NB4 (cell line): Measurements from ENCODE around the gene YKT6.

Experiments
- DNase-seq: peaks from one replicate; pipeline ENCODE4 v3.0.0; 2010; ENCODE audit warnings: low read depth
- H3K4me3 ChIP-seq: one replicate; pipeline ENCODE4 v1.5.1; 2011; ENCODE audit warnings: mild to moderate bottlenecking, low read depth, low read length, moderate library complexity
- MAX ChIP-seq: IDR thresholded peaks from 2 replicates; pipeline ENCODE4 v1.6.1; 2011; ENCODE audit warnings: low read depth, low read length
- MYC ChIP-seq: IDR thresholded peaks from 2 replicates; pipeline ENCODE4 v1.6.1; 2011; ENCODE audit warnings: low read depth, low read length
- POLR2A ChIP-seq: IDR thresholded peaks from 2 replicates; pipeline ENCODE4 v1.6.1; 2011; ENCODE audit warnings: mild to moderate bottlenecking; ENCODE audit not compliant: insufficient read length; ENCODE audit errors: extremely low read depth
- TF ChIP-seq, protein P1 (sequence below): IDR thresholded peaks from one replicate; pipeline ENCODE4 v1.5.1; 2012; ENCODE audit warnings: low read depth, low read length

The YKT6 gene

DNA sequence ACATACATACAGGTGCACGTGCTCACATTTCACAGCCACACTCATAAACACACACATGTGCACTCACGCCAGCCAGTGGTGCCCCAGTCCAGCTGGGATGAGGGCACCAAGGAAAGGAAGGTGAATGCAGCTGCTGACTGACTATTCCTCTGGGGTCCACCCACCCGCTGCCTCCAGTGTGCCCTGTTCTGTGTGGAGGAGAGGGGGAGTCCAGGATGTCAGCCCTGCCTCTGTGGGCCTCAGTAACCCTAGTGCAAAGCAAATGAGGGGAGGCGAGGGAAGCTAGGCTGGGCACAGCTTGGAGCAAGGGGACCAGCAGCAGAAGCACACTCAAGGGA lies 57.6 kb downstream of the YKT6 start:
- no peak for DNase-seq
- TF ChIP-seq, protein P1, sequence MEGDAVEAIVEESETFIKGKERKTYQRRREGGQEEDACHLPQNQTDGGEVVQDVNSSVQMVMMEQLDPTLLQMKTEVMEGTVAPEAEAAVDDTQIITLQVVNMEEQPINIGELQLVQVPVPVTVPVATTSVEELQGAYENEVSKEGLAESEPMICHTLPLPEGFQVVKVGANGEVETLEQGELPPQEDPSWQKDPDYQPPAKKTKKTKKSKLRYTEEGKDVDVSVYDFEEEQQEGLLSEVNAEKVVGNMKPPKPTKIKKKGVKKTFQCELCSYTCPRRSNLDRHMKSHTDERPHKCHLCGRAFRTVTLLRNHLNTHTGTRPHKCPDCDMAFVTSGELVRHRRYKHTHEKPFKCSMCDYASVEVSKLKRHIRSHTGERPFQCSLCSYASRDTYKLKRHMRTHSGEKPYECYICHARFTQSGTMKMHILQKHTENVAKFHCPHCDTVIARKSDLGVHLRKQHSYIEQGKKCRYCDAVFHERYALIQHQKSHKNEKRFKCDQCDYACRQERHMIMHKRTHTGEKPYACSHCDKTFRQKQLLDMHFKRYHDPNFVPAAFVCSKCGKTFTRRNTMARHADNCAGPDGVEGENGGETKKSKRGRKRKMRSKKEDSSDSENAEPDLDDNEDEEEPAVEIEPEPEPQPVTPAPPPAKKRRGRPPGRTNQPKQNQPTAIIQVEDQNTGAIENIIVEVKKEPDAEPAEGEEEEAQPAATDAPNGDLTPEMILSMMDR: no peak
- TF ChIP-seq MAX: no peak
- TF ChIP-seq POLR2A: no peak
- no peak for TF ChIP-seq MYC
- H3K4me3 ChIP-seq: no peak overlapping the region

DNA sequence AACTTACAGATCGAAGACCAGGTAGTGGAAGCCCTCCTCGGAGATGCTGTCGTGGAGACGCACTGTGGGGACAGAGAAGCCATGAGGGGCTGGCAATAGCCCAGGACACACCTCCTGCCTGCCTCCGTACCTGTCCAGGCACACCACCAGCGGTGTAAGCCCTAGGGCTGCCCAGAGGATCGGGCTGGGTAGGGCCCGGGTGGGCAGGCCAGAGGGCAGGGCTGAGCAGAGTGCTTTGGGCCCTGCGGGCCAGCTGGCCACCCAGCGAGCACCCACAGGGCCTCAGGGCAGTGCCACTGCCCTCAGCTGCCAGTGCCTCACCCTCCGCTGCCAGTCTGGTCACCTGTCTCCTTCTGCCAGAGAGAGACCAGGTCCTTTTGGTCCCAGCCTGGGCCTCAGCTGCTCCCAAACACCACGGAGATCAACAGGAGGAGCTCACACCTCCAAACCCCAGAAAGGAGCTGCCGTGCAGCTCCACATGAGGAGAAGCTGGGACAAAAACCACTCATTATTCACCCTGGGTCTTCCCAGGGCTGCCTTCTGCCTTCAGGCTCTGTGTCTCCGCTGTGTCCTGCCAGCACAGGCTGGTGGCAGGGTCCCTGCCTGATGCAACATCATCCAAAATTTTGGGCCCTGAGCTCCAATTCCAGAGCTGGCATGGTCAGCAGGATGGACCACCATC lies 58.2 kb downstream of the YKT6 start:
- TF ChIP-seq MAX (no peak), POLR2A (no peak), MYC (no peak)
- TF ChIP-seq, protein P1: no peak
- no peak for DNase-seq
- no peak overlapping the region for H3K4me3 ChIP-seq

- no peak for DNase-seq
- H3K4me3 ChIP-seq: no peak overlapping the region
- TF ChIP-seq POLR2A (no peak), MAX (no peak)
- TF ChIP-seq, protein P1: no peak
Measured at GRCh38 chr7:44259547-44260457, 59.0 kb downstream of the YKT6 start.

DNA sequence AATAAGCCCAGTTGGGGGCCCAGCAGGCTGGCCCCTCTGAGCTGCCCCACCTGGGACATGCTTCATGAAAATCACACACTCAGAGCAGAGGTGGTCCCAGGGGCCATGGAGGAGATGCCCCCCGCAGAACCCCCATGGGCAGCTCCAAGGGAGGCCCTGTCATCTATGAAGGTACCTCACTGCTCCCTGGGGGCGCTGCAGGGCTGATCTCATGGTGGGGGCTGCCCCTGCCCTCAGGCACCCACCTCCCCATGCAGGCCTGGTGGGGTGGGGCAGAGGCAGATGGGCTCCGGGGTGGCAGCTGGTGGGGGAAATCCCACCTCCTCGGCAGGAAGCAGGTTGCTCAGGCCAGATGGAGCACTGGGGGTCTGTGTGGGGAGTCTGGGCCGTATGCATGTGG lies 60.5 kb downstream of the YKT6 start:
- H3K4me3 ChIP-seq: no peak overlapping the region
- DNase-seq: no peak
- TF ChIP-seq MAX (no peak), POLR2A (no peak), MYC (no peak)
- TF ChIP-seq, protein P1: no peak

- H3K4me3 ChIP-seq: no peak overlapping the region
- TF ChIP-seq MAX (no peak), MYC (no peak), POLR2A (no peak)
- TF ChIP-seq, protein P1: no peak
- DNase-seq: no peak
Measured at GRCh38 chr7:44262031-44262430, 61.3 kb downstream of the YKT6 start.
